HL-60 (cell line): ENCODE data around the gene RASGRP2.
A peak's percentile ranks its signal among the peaks of the same experiment; 100 is the strongest.

Experiments used
- DNase-seq, 2 experiments: peaks; one replicate each; pipeline ENCODE4 v3.0.0-alpha.2; 2010 to 2020; ENCODE audit warnings: low read depth in 1 of 2, low spot score in 1 of 2
- H3K27ac ChIP-seq: fragments of 250-450 bp; sonication (Bioruptor Pico); replicated peaks from 2 replicates; pipeline ENCODE4 v1.5.1; 2020; ENCODE audit warnings: mild to moderate bottlenecking, moderate library complexity
- H3K27me3 ChIP-seq: fragments of 250-450 bp; sonication (Bioruptor Pico); 2 replicates; pipeline ENCODE4 v1.5.1; 2021; ENCODE audit warnings: mild to moderate bottlenecking, moderate library complexity; ENCODE audit not compliant: insufficient read depth, poor library complexity, severe bottlenecking
- H3K4me3 ChIP-seq: replicated peaks from 2 replicates; pipeline ENCODE4 v1.5.1; 2011; ENCODE audit warnings: mild to moderate bottlenecking, control low read depth, low read length; ENCODE audit not compliant: insufficient read depth
- GABPA ChIP-seq: IDR thresholded peaks from 2 replicates; pipeline ENCODE4 v1.6.1; 2012; ENCODE audit warnings: low read depth
- POLR2AphosphoS5 ChIP-seq: IDR thresholded peaks from 2 replicates; pipeline ENCODE4 v1.6.1; 2012; ENCODE audit warnings: low read depth
- SPI1 ChIP-seq: IDR thresholded peaks from 2 replicates; pipeline ENCODE4 v1.6.1; 2012; ENCODE audit warnings: low read depth, mild to moderate bottlenecking, borderline replicate concordance
- TF ChIP-seq, protein P1 (sequence below): IDR thresholded peaks from one replicate; pipeline ENCODE4 v1.5.1; 2011; ENCODE audit warnings: low read length, control low read depth, inconsistent platforms; ENCODE audit not compliant: insufficient read depth
- TF ChIP-seq, protein P2 (sequence below): IDR thresholded peaks from 2 replicates; pipeline ENCODE4 v1.6.1; 2012; ENCODE audit warnings: low read depth; ENCODE audit not compliant: insufficient replicate concordance

The RASGRP2 gene

DNA sequence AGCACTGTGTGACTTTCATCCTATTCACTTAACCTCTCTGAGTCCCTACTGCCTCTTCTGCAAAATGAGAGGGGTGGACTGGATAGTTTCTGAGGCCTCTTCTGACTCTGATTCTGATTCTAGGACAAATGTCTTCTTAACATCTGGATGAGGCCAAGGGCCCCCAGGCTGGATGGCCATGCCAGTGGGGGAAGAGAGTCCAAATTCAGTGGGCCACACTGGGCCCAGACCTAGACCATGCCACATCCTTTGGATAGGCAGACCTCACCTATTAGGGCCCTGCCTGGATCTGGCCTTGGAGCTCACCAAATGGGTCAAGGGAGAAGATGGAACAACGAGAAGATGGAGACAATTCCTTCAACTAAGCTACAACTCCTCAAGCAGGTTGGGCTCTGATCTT lies 45.5 kb downstream of the RASGRP2 start:
- TF ChIP-seq, protein P1, sequence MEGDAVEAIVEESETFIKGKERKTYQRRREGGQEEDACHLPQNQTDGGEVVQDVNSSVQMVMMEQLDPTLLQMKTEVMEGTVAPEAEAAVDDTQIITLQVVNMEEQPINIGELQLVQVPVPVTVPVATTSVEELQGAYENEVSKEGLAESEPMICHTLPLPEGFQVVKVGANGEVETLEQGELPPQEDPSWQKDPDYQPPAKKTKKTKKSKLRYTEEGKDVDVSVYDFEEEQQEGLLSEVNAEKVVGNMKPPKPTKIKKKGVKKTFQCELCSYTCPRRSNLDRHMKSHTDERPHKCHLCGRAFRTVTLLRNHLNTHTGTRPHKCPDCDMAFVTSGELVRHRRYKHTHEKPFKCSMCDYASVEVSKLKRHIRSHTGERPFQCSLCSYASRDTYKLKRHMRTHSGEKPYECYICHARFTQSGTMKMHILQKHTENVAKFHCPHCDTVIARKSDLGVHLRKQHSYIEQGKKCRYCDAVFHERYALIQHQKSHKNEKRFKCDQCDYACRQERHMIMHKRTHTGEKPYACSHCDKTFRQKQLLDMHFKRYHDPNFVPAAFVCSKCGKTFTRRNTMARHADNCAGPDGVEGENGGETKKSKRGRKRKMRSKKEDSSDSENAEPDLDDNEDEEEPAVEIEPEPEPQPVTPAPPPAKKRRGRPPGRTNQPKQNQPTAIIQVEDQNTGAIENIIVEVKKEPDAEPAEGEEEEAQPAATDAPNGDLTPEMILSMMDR, result no peak
- TF ChIP-seq GABPA (no peak), POLR2AphosphoS5 (no peak), SPI1 (no peak)
- TF ChIP-seq, protein P2, sequence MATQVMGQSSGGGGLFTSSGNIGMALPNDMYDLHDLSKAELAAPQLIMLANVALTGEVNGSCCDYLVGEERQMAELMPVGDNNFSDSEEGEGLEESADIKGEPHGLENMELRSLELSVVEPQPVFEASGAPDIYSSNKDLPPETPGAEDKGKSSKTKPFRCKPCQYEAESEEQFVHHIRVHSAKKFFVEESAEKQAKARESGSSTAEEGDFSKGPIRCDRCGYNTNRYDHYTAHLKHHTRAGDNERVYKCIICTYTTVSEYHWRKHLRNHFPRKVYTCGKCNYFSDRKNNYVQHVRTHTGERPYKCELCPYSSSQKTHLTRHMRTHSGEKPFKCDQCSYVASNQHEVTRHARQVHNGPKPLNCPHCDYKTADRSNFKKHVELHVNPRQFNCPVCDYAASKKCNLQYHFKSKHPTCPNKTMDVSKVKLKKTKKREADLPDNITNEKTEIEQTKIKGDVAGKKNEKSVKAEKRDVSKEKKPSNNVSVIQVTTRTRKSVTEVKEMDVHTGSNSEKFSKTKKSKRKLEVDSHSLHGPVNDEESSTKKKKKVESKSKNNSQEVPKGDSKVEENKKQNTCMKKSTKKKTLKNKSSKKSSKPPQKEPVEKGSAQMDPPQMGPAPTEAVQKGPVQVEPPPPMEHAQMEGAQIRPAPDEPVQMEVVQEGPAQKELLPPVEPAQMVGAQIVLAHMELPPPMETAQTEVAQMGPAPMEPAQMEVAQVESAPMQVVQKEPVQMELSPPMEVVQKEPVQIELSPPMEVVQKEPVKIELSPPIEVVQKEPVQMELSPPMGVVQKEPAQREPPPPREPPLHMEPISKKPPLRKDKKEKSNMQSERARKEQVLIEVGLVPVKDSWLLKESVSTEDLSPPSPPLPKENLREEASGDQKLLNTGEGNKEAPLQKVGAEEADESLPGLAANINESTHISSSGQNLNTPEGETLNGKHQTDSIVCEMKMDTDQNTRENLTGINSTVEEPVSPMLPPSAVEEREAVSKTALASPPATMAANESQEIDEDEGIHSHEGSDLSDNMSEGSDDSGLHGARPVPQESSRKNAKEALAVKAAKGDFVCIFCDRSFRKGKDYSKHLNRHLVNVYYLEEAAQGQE, result no peak
- Histone ChIP-seq H3K27ac (no peak overlapping the region), H3K27me3 (peaks cover 4% of the 10 kb centered on the region), H3K4me3 (no peak overlapping the region)
- DNase-seq, result no peak

DNA sequence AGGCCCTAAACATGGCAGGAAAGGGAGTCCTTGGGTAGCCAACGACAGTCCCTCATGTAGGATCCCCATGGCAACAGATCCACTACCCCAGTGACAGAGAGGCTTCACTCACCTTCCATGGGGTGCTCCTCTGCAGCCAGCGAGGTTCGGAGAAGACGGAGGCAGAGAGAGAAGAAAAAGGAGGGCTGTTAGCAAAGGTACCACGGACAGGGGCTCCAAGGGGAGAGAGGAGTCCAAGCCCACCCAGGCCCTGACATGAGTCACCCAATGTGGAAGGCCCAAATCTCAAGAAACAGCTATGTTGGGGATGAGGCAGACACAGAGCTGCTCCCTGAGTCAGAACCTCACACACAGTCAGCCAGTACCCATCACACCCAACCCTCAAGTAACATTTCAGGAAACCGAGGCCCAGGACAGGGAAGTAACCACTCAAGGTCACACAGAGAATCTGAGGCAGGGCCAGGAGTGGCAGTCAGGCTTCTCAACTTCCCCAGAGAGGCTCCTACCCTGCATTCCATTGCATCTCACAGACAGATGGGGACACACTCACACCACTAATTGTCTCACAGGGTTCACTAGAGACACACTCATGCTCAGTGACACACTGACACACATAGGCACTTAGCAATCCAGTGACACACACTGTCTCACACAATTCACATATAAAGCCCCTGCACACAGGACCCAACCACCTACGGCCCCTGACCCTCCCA lies 46.1 kb downstream of the RASGRP2 start:
- DNase-seq, result no peak
- Histone ChIP-seq H3K27me3 (peaks cover 8% of the 10 kb centered on the region), H3K27ac (no peak overlapping the region), H3K4me3 (no peak overlapping the region)
- TF ChIP-seq GABPA, result no peak
- TF ChIP-seq, protein P2, result peak; percentile 56

DNA sequence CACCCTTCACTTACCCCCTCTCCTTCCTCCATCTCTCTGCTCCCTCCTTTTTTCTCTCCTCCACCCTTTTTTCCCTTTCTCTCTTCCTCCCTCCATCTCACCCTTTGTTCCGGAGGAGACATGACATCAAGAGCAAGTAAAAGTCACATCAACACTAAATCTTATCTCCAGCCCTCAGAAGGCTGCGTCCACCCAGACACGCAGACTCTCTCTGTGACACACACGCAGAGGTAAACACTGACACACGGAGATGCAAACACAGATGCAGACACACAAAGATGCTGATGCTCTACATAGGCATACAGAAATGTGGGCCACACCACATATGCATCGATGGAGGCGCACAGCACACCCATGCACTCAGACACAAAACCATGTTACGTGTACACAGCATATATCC lies 47.9 kb downstream of the RASGRP2 start:
- H3K27me3 ChIP-seq, result peaks cover 11% of the 10 kb centered on the region
- no peak overlapping the region for H3K4me3 ChIP-seq
- H3K27ac ChIP-seq, result no peak overlapping the region
- DNase-seq, result no peak
- TF ChIP-seq SPI1, result no peak
- TF ChIP-seq, protein P2, result no peak
- TF ChIP-seq GABPA, result no peak
- no peak for TF ChIP-seq POLR2AphosphoS5
- TF ChIP-seq, protein P1, result no peak
